A549 (cell line): ENCODE data around the gene DLX6. TPM values are rescaled to one million over a fixed set of nuclear protein-coding genes. Genes with fewer than 3 reads are reported as not detected.
A peak's percentile ranks its signal among the peaks of the same experiment; 100 is the strongest.

Experiments used
- ATAC-seq, 2 experiments: fragments of 200-7000 bp in 1 of 2; fragments of >200 bp in 1 of 2; cut with Nextera tagmentation in 1 of 2; cut with Tn5 transposase in 1 of 2; 3 replicates each; pipeline versions ENCODE4 v1.8.0 to v1.9.1; 2018 to 2020; ENCODE audit warnings: mild to moderate bottlenecking in 1 of 2, moderate library complexity in 1 of 2
- CTCF ChIA-PET: fragments of 300-600 bp; sonication (Branson Sonifier 250); formaldehyde crosslinking; extraction: SDS; loops from one replicate; lab custom pipeline; 2021; ENCODE audit warnings: antibody characterized with exemption, inconsistent platforms; lab: Yijun Ruan, JAX
- POLR2A ChIA-PET: fragments of 350-600 bp; formaldehyde crosslinking; extraction: SDS; loops from one replicate; lab custom pipeline; 2021; ENCODE audit warnings: antibody characterized with exemption, inconsistent platforms; lab: Yijun Ruan, JAX
- DNase-seq, 2 experiments: peaks; one replicate each; pipeline versions ENCODE4 v3.0.0 to v3.0.0-alpha.2; 2011 to 2016; ENCODE audit warnings: low read depth in 1 of 2, low spot score in 1 of 2
- FAIRE-seq: peaks from 2 replicates; lab custom pipeline; 2011; peaks lifted over from hg19 to GRCh38; lab: Jason Lieb, UNC
- H3K27ac ChIP-seq, 2 experiments: fragments of >200 bp; sonication (Bioruptor Twin); formaldehyde crosslinking; 3 replicates each; pipeline ENCODE4 v1.5.1; 2016 to 2017
- H3K4me1 ChIP-seq: fragments of >200 bp; sonication (Bioruptor Twin); formaldehyde crosslinking; 3 replicates; pipeline ENCODE4 v1.6.1; 2016
- H3K4me2 ChIP-seq: fragments of >200 bp; sonication (Bioruptor Twin); formaldehyde crosslinking; 3 replicates; pipeline ENCODE4 v1.6.1; 2016
- H3K4me3 ChIP-seq: fragments of >200 bp; sonication (Bioruptor Twin); formaldehyde crosslinking; 3 replicates; pipeline ENCODE4 v1.5.1; 2016
- H3K9me3 ChIP-seq: fragments of >200 bp; sonication (Bioruptor Twin); formaldehyde crosslinking; 3 replicates; pipeline ENCODE4 v1.6.1; 2016
- BHLHE40 ChIP-seq: IDR thresholded peaks from 2 replicates; pipeline ENCODE4 v1.6.1; 2012; ENCODE audit warnings: low read depth, low read length, inconsistent platforms
- CEBPB ChIP-seq, 2 experiments: fragments of >200 bp in 1 of 2; sonication (Bioruptor Twin) in 1 of 2; formaldehyde crosslinking in 1 of 2; IDR thresholded peaks; 2 replicates each; pipeline ENCODE4 v1.6.1; 2012 to 2016
- CHD2 ChIP-seq: fragments of 150-350 bp; IDR thresholded peaks from 2 replicates; pipeline ENCODE4 v1.6.1; 2014; ENCODE audit warnings: low read length; ENCODE audit not compliant: partially characterized antibody
- FOSB ChIP-seq: fragments of 250-450 bp; sonication (Bioruptor Pico); IDR thresholded peaks from 2 replicates; pipeline ENCODE4 v1.5.0; 2020; ENCODE audit warnings: mild to moderate bottlenecking, moderate library complexity
- HEYL ChIP-seq: fragments of 250-450 bp; sonication (Bioruptor Pico); IDR thresholded peaks from 2 replicates; pipeline ENCODE4 v1.8.0; 2021; ENCODE audit warnings: mild to moderate bottlenecking, moderate library complexity
- JUNB ChIP-seq: fragments of >200 bp; sonication (Bioruptor Twin); formaldehyde crosslinking; IDR thresholded peaks from 2 replicates; pipeline ENCODE4 v1.6.1; 2016
- KDM1A ChIP-seq: fragments of 200-600 bp; sonication (generic); IDR thresholded peaks from 2 replicates; pipeline ENCODE4 v1.6.1; 2016; ENCODE audit warnings: low read depth, mild to moderate bottlenecking
- MAFK ChIP-seq: fragments of 450-650 bp; IDR thresholded peaks from 2 replicates; pipeline ENCODE4 v1.6.1; 2014; ENCODE audit not compliant: partially characterized antibody
- MAZ ChIP-seq: fragments of 150-350 bp; IDR thresholded peaks from 2 replicates; pipeline ENCODE4 v1.6.1; 2014; ENCODE audit warnings: antibody characterized with exemption, low read depth, low read length, borderline replicate concordance
- RAD21 ChIP-seq, 2 experiments: fragments of >200 bp in 1 of 2; sonication (Bioruptor Twin) in 1 of 2; formaldehyde crosslinking in 1 of 2; IDR thresholded peaks in 1 of 2; conservative IDR thresholded peaks in 1 of 2; 2 replicates in 1 of 2; 3 replicates in 1 of 2; pipeline ENCODE4 v1.6.1; 2012 to 2018; ENCODE audit warnings: inconsistent platforms in 1 of 2
- RARB ChIP-seq: fragments of 250-450 bp; sonication (Bioruptor Pico); IDR thresholded peaks from 2 replicates; pipeline ENCODE4 v1.8.0; 2021; ENCODE audit warnings: mild to moderate bottlenecking, moderate library complexity
- TP53 ChIP-seq: fragments of 250-450 bp; sonication (Bioruptor Pico); IDR thresholded peaks from 2 replicates; pipeline ENCODE4 v1.5.0; 2021; ENCODE audit warnings: mild to moderate bottlenecking, moderate library complexity
- ZNF302 ChIP-seq: fragments of 250-450 bp; sonication (Bioruptor Pico); IDR thresholded peaks from 2 replicates; pipeline ENCODE4 v1.9.0; 2021; ENCODE audit warnings: inconsistent platforms, mild to moderate bottlenecking, moderate library complexity
- WGBS: methylation state at CpG from one replicate; pipeline ENCODE4 v1.1.6; 2017; ENCODE audit errors: missing lambda C conversion rate; 5-methylcytosine and 5-hydroxymethylcytosine counted together
- polyA plus RNA-seq, 4 experiments: library from polyadenylated mRNA; depleted of rRNA in 3 of 4; stranded (reverse); fragments of >200 nt; fragmentation: RNase III in 1 of 4; extraction: RNeasy Plus Mini Kit Qiagen cat#74134 plus additional on column Dnase treatment in 1 of 4; gene quantifications; 2 replicates in 3 of 4; 3 replicates in 1 of 4; pipeline ENCODE4 v1.2.3, GENCODE V29; 2011 to 2017
- TF ChIP-seq, protein P1 (sequence below): fragments of 450-650 bp; IDR thresholded peaks from 2 replicates; pipeline ENCODE4 v1.6.1; 2014; ENCODE audit warnings: antibody characterized with exemption
- TF ChIP-seq, protein P2 (sequence below): fragments of 250-450 bp; sonication (Bioruptor Pico); IDR thresholded peaks from 2 replicates; pipeline ENCODE4 v1.5.0; 2021; ENCODE audit warnings: mild to moderate bottlenecking, moderate library complexity, borderline replicate concordance
- TF ChIP-seq, protein P3 (sequence below): IDR thresholded peaks from 2 replicates; pipeline ENCODE4 v1.6.1; 2012
- TF ChIP-seq, protein P4 (sequence below): fragments of 250-450 bp; sonication (Bioruptor Pico); IDR thresholded peaks from 2 replicates; pipeline ENCODE4 v1.5.0; 2020; ENCODE audit warnings: low read depth, mild to moderate bottlenecking, moderate library complexity

DLX6 gene
- polyA plus RNA-seq, 2 of the 4 experiments (the other 2 are of a cell fraction), result not detected

DNA sequence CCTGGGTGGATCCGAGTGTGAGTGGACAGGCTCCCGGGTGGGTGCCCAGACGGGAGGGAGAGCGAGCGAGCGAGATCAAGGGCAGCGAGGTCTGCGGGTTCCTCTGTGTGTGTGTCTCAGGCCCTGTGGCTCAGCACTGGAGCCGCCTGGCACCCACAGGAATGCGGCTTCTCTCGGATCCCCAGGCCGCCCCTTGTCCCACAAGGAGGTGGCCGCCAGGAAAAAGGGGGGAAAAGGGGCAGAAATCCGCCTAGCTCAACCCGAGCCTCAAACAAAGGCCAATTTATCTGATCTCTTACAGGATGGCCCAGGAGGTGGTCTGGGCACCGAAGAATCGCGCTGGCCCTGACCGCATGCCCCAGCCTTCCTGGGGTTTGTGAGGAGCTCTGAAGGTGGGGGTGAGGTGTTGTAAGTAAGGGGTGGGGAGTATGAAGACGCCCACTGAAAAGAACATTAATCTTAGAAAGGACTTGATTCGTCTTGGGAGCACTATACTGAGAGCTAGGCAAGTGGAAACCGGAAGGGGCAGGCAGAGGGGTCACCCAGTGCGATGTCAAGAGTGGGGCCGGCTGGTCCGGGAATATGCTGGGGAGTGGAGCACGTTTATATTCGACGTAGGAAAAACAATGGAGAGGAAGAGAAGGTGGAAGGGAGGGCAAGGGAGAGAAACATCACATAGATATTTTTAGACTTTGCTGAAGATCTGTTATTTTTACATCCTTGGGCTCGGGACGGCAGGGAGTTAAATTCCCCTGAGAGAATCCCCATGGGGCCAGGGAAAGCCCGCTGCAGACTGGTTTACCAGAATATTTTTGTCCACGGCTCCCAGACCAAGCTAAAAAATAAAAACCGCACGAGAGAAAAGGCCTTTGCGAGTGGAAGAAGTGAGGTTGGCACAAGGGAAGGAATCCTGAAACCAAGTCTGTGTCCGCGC is 12.1 kb downstream of the DLX6 start:
- WGBS, result 54% methylated on average over 35 of the region's 37 CpGs
- Histone ChIP-seq H3K4me1 (peaks cover 9% of the 10 kb centered on the region; the same call in 2 of the 3 replicates), H3K4me2 (peak overlapping the region; percentile 82), H3K9me3 (0 out of 3 replicates have a peak, but pooled peaks cover 3% of the 10 kb centered on the region), H3K27ac (no peak overlapping the region), H3K4me3 (peak overlapping the region; percentile 33; the same call in 1 of the 3 replicates)
- FAIRE-seq, result no peak
- peak; percentile 15 to 26; a peak in 3 of 6 replicates for ATAC-seq
- TF ChIP-seq CHD2 (no peak), HEYL (no peak), FOSB (no peak)
- TF ChIP-seq, protein P1, sequence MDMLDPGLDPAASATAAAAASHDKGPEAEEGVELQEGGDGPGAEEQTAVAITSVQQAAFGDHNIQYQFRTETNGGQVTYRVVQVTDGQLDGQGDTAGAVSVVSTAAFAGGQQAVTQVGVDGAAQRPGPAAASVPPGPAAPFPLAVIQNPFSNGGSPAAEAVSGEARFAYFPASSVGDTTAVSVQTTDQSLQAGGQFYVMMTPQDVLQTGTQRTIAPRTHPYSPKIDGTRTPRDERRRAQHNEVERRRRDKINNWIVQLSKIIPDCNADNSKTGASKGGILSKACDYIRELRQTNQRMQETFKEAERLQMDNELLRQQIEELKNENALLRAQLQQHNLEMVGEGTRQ, result no peak
- TF ChIP-seq, protein P2, sequence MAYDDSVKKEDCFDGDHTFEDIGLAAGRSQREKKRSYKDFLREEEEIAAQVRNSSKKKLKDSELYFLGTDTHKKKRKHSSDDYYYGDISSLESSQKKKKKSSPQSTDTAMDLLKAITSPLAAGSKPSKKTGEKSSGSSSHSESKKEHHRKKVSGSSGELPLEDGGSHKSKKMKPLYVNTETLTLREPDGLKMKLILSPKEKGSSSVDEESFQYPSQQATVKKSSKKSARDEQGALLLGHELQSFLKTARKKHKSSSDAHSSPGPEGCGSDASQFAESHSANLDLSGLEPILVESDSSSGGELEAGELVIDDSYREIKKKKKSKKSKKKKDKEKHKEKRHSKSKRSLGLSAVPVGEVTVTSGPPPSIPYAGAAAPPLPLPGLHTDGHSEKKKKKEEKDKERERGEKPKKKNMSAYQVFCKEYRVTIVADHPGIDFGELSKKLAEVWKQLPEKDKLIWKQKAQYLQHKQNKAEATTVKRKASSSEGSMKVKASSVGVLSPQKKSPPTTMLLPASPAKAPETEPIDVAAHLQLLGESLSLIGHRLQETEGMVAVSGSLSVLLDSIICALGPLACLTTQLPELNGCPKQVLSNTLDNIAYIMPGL (CRISPR knock-in tag), result no peak
- TF ChIP-seq, protein P3, sequence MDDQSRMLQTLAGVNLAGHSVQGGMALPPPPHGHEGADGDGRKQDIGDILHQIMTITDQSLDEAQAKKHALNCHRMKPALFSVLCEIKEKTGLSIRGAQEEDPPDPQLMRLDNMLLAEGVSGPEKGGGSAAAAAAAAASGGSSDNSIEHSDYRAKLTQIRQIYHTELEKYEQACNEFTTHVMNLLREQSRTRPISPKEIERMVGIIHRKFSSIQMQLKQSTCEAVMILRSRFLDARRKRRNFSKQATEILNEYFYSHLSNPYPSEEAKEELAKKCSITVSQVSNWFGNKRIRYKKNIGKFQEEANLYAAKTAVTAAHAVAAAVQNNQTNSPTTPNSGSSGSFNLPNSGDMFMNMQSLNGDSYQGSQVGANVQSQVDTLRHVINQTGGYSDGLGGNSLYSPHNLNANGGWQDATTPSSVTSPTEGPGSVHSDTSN, result no peak
- TF ChIP-seq, protein P4, sequence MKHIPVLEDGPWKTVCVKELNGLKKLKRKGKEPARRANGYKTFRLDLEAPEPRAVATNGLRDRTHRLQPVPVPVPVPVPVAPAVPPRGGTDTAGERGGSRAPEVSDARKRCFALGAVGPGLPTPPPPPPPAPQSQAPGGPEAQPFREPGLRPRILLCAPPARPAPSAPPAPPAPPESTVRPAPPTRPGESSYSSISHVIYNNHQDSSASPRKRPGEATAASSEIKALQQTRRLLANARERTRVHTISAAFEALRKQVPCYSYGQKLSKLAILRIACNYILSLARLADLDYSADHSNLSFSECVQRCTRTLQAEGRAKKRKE (CRISPR knock-in tag), result no peak
- POLR2A ChIA-PET, result no interaction called here
- CTCF ChIA-PET, result interaction anchor here (0.7 to 5.3 kb wide), 2 partner anchors 10 to 1444 kb away, joined by 3 to 40 read pairs; no protein-coding TSS in a partner anchor
- no peak for DNase-seq

DNA sequence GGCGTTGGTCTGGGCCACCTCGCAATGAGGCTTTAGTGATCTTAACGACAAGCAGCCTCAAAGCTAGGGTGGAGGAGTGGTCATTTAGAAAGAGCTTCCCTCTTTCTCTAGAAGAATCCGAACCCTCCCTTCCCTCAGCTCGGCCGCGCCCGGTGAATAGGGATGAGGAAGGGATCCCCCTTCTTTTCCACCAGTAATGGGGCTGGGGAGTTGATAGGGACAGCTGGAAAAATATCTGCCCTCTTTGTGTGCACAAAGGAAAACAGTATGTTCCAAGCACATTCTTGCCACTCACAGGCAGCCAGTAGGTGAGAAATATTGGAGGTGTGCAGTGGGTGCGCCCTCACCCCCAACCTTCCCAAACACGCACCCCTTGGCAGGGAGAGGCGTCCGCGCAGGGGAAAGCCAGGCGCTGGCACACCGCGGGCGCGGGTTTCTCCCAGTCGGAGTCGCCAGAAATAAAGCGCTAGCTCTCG is 12.8 kb downstream of the DLX6 start:
- Histone ChIP-seq H3K4me1 (peaks cover 9% of the 10 kb centered on the region; the same call in 2 of the 3 replicates), H3K4me2 (peak overlapping the region; percentile 23; the same call in 2 of the 3 replicates), H3K4me3 (no peak overlapping the region), H3K9me3 (0 out of 3 replicates have a peak, but pooled peaks cover 1% of the 10 kb centered on the region), H3K27ac (no peak overlapping the region)
- ATAC-seq, result no peak
- WGBS, result 8% methylated on average over 22 of the region's 22 CpGs
- no peak for FAIRE-seq
- ChIA-PET CTCF (interaction anchor here (5.3 kb wide), 1 partner anchor 9 kb away, joined by 40 read pairs; no protein-coding TSS in a partner anchor), POLR2A (no interaction called here)
- TF ChIP-seq JUNB (no peak), MAFK (no peak), KDM1A (no peak), RAD21 (conservative IDR thresholded peaks at IDR 0.05 in 1 of 2, IDR thresholded peaks at IDR 0.05 in 1 of 2) (no peak), BHLHE40 (no peak), MAZ (no peak), CEBPB (IDR thresholded peaks at IDR 0.05) (no peak), FOSB (no peak), ZNF302 (CRISPR knock-in tag) (no peak), RARB (CRISPR knock-in tag) (no peak), TP53 (CRISPR knock-in tag) (no peak)
- TF ChIP-seq, protein P2 (CRISPR knock-in tag), result no peak
- TF ChIP-seq, protein P1, result no peak
- no peak for DNase-seq
